Measurements from ENCODE around the gene CCDC141.

GRCh38 chr2:178827739-178828485 is 222.0 kb downstream of the CCDC141 start:
- TF ChIP-seq CTCF (IDR thresholded peaks at IDR 0.05) = no peak
- TF ChIP-seq POLR2A (IDR thresholded peaks at IDR 0.05) = no peak

All from Peyer's patch (tissue), 4 donors.